ENCODE measurements around the gene PTGDR2. TPM values are rescaled to one million over a fixed set of nuclear protein-coding genes. Genes with fewer than 3 reads are reported as not detected.

PTGDR2 gene
- total RNA-seq, 2 donors from 2014 or later: 0.34 to 0.46 TPM

DNA sequence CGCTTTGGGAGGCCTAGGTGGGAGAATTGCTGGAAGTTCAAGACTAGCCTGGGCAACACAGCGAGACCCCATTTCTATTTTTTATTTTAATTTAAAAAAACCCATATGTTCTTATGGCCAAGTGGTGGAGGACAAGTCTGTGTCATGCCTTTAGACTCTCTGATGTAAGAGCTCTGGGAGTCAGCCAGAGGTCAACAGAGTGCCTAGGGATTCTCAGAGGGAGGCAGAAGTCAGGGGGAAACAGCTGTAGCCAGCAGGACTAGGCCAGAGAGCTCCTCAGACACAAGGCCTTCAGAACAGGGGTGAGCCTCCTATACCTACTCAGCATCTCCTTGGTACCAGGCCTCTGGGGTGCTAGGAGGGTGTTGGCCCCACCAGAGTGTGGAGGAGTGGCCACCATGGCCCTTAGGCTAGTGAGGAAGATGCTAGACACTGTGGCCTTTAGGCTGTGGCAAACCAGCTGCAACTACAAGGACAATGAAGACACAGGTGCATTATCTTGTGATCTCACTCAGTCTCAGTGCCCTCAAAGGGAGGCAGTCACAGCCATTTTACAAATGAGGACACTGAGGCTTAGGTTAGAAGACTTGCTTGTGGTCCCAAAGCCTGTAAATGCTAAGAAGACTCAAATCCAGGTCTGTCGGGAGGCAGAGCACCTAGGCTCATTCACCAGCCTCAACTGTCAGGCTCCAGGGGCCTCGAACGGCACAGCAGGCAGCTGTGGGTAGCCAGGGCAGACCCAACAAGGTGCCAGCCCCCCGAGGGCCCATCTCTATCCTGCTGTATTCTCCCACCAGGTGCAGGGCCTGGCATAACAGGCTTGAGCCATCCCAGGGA, 16.6 kb upstream of the PTGDR2 start:
- Histone ChIP-seq H3K27me3 (replicated peaks; ENCODE audit: insufficient read depth) (no peaks in the 10 kb centered on the region), H3K36me3 (no peaks in the 10 kb centered on the region), H3K9me3 (no peaks in the 10 kb centered on the region), H3K27ac (no peak overlapping the region), H3K4me1 (replicated peaks) (peaks cover 4% of the 10 kb centered on the region), H3K4me3 (no peak overlapping the region)
- DNase-seq (ENCODE audit: low spot score): no peak
- intact Hi-C loops (cut with DNase I): no loop called here
- 86% methylated on average over 6 of the region's 6 CpGs for WGBS
- TF ChIP-seq, protein P1, sequence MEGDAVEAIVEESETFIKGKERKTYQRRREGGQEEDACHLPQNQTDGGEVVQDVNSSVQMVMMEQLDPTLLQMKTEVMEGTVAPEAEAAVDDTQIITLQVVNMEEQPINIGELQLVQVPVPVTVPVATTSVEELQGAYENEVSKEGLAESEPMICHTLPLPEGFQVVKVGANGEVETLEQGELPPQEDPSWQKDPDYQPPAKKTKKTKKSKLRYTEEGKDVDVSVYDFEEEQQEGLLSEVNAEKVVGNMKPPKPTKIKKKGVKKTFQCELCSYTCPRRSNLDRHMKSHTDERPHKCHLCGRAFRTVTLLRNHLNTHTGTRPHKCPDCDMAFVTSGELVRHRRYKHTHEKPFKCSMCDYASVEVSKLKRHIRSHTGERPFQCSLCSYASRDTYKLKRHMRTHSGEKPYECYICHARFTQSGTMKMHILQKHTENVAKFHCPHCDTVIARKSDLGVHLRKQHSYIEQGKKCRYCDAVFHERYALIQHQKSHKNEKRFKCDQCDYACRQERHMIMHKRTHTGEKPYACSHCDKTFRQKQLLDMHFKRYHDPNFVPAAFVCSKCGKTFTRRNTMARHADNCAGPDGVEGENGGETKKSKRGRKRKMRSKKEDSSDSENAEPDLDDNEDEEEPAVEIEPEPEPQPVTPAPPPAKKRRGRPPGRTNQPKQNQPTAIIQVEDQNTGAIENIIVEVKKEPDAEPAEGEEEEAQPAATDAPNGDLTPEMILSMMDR (IDR thresholded peaks at IDR 0.05): no peak
- no peak for TF ChIP-seq POLR2AphosphoS5 (IDR thresholded peaks at IDR 0.05)

GRCh38 chr11:60871378-60872061, 15.8 kb upstream of the PTGDR2 start:
- H3K4me3 ChIP-seq: no peak overlapping the region
- DNase-seq (ENCODE audit: low spot score): no peak
- H3K27ac ChIP-seq: no peak overlapping the region
- WGBS: 84% methylated on average over 7 of the region's 7 CpGs
- H3K4me1 ChIP-seq (replicated peaks): peaks cover 11% of the 10 kb centered on the region
- H3K36me3 ChIP-seq: no peaks in the 10 kb centered on the region
- TF ChIP-seq, protein P1 (IDR thresholded peaks at IDR 0.05): no peak
- TF ChIP-seq POLR2AphosphoS5 (IDR thresholded peaks at IDR 0.05): no peak
- no peak for TF ChIP-seq POLR2A (IDR thresholded peaks at IDR 0.05)
- no peaks in the 10 kb centered on the region for H3K27me3 ChIP-seq (replicated peaks; ENCODE audit: insufficient read depth)
- H3K9me3 ChIP-seq: no peaks in the 10 kb centered on the region
- intact Hi-C loops (cut with DNase I): no loop called here

GRCh38 chr11:60870733-60871377, 15.1 kb upstream of the PTGDR2 start:
- Histone ChIP-seq H3K4me3 (no peak overlapping the region), H3K36me3 (no peaks in the 10 kb centered on the region), H3K27ac (no peak overlapping the region), H3K4me1 (replicated peaks) (peaks cover 11% of the 10 kb centered on the region), H3K9me3 (no peaks in the 10 kb centered on the region), H3K27me3 (replicated peaks; ENCODE audit: insufficient read depth) (no peaks in the 10 kb centered on the region)
- no peak for DNase-seq (ENCODE audit: low spot score)
- intact Hi-C loops (cut with DNase I): no loop called here
- 81% methylated on average over 12 of the region's 13 CpGs for WGBS
- TF ChIP-seq, protein P1 (IDR thresholded peaks at IDR 0.05): no peak
- TF ChIP-seq POLR2A (IDR thresholded peaks at IDR 0.05): no peak
- no peak for TF ChIP-seq POLR2AphosphoS5 (IDR thresholded peaks at IDR 0.05)

DNA sequence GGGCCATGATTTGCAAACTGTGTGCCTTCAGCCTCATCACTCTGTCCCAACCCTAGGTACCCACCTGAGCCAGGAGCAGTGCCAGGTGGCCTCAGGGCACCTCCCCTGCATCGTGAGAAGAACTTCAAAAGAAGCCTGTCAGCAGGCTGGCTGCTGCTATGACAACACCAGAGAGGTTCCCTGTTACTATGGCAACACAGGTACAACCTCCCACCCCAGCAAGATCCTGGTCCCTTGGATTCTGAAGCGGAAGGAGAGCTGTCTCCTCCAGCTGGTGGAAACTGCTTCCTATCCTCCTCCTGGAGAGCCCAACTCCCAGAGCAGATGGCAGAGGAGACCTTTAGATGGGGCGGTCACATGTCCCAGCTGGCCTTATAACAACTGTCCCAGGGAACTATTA, 14.5 kb upstream of the PTGDR2 start:
- peaks cover 11% of the 10 kb centered on the region for H3K4me1 ChIP-seq (replicated peaks)
- no peak for DNase-seq (ENCODE audit: low spot score)
- intact Hi-C loops (cut with DNase I): no loop called here
- no peak overlapping the region for H3K4me3 ChIP-seq
- H3K9me3 ChIP-seq: no peaks in the 10 kb centered on the region
- no peaks in the 10 kb centered on the region for H3K27me3 ChIP-seq (replicated peaks; ENCODE audit: insufficient read depth)
- WGBS: 65% methylated on average over 3 of the region's 3 CpGs
- H3K27ac ChIP-seq: no peak overlapping the region
- TF ChIP-seq POLR2A (IDR thresholded peaks at IDR 0.05) (no peak), POLR2AphosphoS5 (IDR thresholded peaks at IDR 0.05) (no peak)
- TF ChIP-seq, protein P1 (IDR thresholded peaks at IDR 0.05): no peak
- no peaks in the 10 kb centered on the region for H3K36me3 ChIP-seq
